Stomach (tissue), 4 donors: ENCODE results near the gene OTX2.

Experiments
- EP300 ChIP-seq: sonication (generic); formaldehyde crosslinking; IDR thresholded peaks from one replicate; pipeline ENCODE4 v1.6.1; 2017; ENCODE audit warnings: antibody characterized with exemption
- POLR2A ChIP-seq, 4 donors: fragments of 450-650 bp; IDR thresholded peaks; one replicate each; pipeline ENCODE4 v1.6.1; 2016; ENCODE audit warnings: antibody characterized with exemption in 4 of 4, control low read depth in 2 of 4, mild to moderate bottlenecking in 1 of 4, moderate library complexity in 1 of 4
- POLR2AphosphoS5 ChIP-seq, 3 donors: sonication (generic); formaldehyde crosslinking; IDR thresholded peaks; one replicate each; pipeline ENCODE4 v1.6.1; 2016; ENCODE audit warnings: antibody characterized with exemption in 3 of 3
- TF ChIP-seq, protein P1 (sequence below), 7 experiments: fragments of 450-650 bp in 4 of 7; fragments of 200-600 bp in 3 of 7; sonication (generic) in 3 of 7; IDR thresholded peaks; one replicate each; pipeline ENCODE4 v1.5.1; 2016 to 2019; ENCODE audit warnings: antibody characterized with exemption in 7 of 7, control low read depth in 2 of 7, mild to moderate bottlenecking in 1 of 7

DNA sequence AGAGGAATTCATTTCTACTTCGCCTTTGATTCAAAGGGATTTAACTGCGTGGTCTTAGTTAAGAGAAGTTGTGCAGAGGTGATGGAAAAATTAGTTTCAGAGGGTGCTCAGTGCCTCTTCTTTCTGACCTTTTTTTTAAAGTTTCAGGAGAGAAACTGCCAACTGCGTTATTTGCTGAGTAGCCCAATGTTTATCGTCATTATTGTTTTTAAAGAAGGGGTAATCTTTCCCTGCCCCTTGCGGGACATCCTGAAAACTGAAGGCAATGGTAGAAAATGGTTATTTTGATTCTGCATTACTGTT lies 11.0 kb downstream of the OTX2 start:
- TF ChIP-seq POLR2A (IDR thresholded peaks at IDR 0.05) (no peak), POLR2AphosphoS5 (IDR thresholded peaks at IDR 0.05) (no peak), EP300 (no peak)
- TF ChIP-seq, protein P1, sequence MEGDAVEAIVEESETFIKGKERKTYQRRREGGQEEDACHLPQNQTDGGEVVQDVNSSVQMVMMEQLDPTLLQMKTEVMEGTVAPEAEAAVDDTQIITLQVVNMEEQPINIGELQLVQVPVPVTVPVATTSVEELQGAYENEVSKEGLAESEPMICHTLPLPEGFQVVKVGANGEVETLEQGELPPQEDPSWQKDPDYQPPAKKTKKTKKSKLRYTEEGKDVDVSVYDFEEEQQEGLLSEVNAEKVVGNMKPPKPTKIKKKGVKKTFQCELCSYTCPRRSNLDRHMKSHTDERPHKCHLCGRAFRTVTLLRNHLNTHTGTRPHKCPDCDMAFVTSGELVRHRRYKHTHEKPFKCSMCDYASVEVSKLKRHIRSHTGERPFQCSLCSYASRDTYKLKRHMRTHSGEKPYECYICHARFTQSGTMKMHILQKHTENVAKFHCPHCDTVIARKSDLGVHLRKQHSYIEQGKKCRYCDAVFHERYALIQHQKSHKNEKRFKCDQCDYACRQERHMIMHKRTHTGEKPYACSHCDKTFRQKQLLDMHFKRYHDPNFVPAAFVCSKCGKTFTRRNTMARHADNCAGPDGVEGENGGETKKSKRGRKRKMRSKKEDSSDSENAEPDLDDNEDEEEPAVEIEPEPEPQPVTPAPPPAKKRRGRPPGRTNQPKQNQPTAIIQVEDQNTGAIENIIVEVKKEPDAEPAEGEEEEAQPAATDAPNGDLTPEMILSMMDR (IDR thresholded peaks at IDR 0.05), result no peak
